Inflammatory macrophage treated with lipopolysaccharide for 1 hour (primary cell): Measurements from ENCODE around the gene DBNDD1.
A peak's percentile ranks its signal among the peaks of the same experiment; 100 is the strongest.
"Not testable (repeated sequence)": the region's sequence is repeated elsewhere in the genome, so short reads cannot be mapped to it uniquely, and the experiment has no call there.

Experiments used
- DNase-seq, 2 donors: peaks; one replicate each; pipeline ENCODE4 v3.0.0-alpha.2; 2020 to 2022

DBNDD1 gene

GRCh38 chr16:89986600-89986999 lies 32.7 kb downstream of the DBNDD1 start:
- no peak for DNase-seq

- no peak for DNase-seq
Measured at GRCh38 chr16:89985219-89985618, 34.0 kb downstream of the DBNDD1 start.

GRCh38 chr16:89984216-89984615 lies 35.0 kb downstream of the DBNDD1 start:
- no peak for DNase-seq

GRCh38 chr16:89983536-89983935 lies 35.7 kb downstream of the DBNDD1 start:
- DNase-seq, result no peak

GRCh38 chr16:89982318-89982717 lies 36.9 kb downstream of the DBNDD1 start:
- no peak for DNase-seq

- peak; percentile 43 to 75 for DNase-seq
Measured at GRCh38 chr16:89981414-89981813, 37.8 kb downstream of the DBNDD1 start.

GRCh38 chr16:89974870-89975269 lies 44.4 kb downstream of the DBNDD1 start:
- no peak for DNase-seq

- peak in 1 of 2 donors; percentile 22 for DNase-seq
Measured at GRCh38 chr16:89973654-89974335, 45.5 kb downstream of the DBNDD1 start.

GRCh38 chr16:89973235-89973634 lies 46.0 kb downstream of the DBNDD1 start:
- DNase-seq, result peak in 1 of 2 donors; percentile 6

- peak; percentile 91 to 96 for DNase-seq
Measured at GRCh38 chr16:89972244-89973234, 46.7 kb downstream of the DBNDD1 start.

GRCh38 chr16:89971495-89972243 lies 47.6 kb downstream of the DBNDD1 start:
- DNase-seq, result peak in 1 of 2 donors; percentile 7

GRCh38 chr16:89969741-89970410 lies 49.4 kb downstream of the DBNDD1 start:
- peak; percentile 29 to 54 for DNase-seq

GRCh38 chr16:89968074-89968473 lies 51.2 kb downstream of the DBNDD1 start:
- DNase-seq, result not testable (repeated sequence)

GRCh38 chr16:89967436-89967835 lies 51.8 kb downstream of the DBNDD1 start:
- peak; percentile 69 to 84 for DNase-seq

- no peak for DNase-seq
Measured at GRCh38 chr16:89966756-89967155, 52.5 kb downstream of the DBNDD1 start.

- no peak for DNase-seq
Measured at GRCh38 chr16:89965447-89966225, 53.6 kb downstream of the DBNDD1 start.

- DNase-seq, result no peak
Measured at GRCh38 chr16:89964201-89964600, 55.1 kb downstream of the DBNDD1 start.

GRCh38 chr16:89962754-89963498 lies 56.3 kb downstream of the DBNDD1 start:
- DNase-seq, result no peak

GRCh38 chr16:89961920-89962319 lies 57.3 kb downstream of the DBNDD1 start:
- no peak for DNase-seq

- DNase-seq, result no peak
Measured at GRCh38 chr16:89960966-89961365, 58.3 kb downstream of the DBNDD1 start.

GRCh38 chr16:89958596-89958995 lies 60.7 kb downstream of the DBNDD1 start:
- DNase-seq, result no peak
